Measurements from ENCODE around the gene HCCS. TPM values are rescaled to one million over a fixed set of nuclear protein-coding genes. Genes with fewer than 3 reads are reported as not detected.

HCCS gene
- total RNA-seq, 1 experiment from 2014 or later = 59.6 TPM

Other genes starting within 250 kb of the HCCS start
- gene AMELX, start 182.1 kb downstream of the HCCS start, total RNA-seq (2014; rRNA removed; shearing (Covaris generic)) = not detected in 2 replicates

Data from A172 (cell line).